Measurements from ENCODE around the gene ACSL5. TPM values are rescaled to one million over a fixed set of nuclear protein-coding genes. Genes with fewer than 3 reads are reported as not detected.

The ACSL5 gene
- total RNA-seq, 1 experiment from 2014 or later: not detected

- WGBS (ENCODE audit: extremely low coverage, insufficient read length, low lambda C conversion rate): no CpG with 5 or more reads among the region's 2 CpGs
- no peak overlapping the region for H4K91ac ChIP-seq (ENCODE audit: insufficient read length, low read depth, low read length)
Measured at GRCh38 chr10:112340601-112341000, 33.3 kb upstream of the ACSL5 start.

More at GRCh38 chr10:112340601-112341000, 33.3 kb upstream of the ACSL5 start:
- no peak overlapping the region for H2BK5ac ChIP-seq (ENCODE audit: insufficient read length, low read length)
- H3K4me2 ChIP-seq (ENCODE audit: insufficient read depth, insufficient read length, low read length): no peak overlapping the region
- no peaks in the 10 kb centered on the region for H3K4me1 ChIP-seq (ENCODE audit: insufficient read depth, low read length)
- Mint-ChIP-seq H3K27ac (no peak overlapping the region), H3K36me3 (ENCODE audit: insufficient read depth in 1 of 3, low read depth in 3 of 3) (no peaks in the 10 kb centered on the region), H3K4me3 (no peak overlapping the region), H3K27me3 (ENCODE audit: low read depth) (peaks cover 4% of the 10 kb centered on the region; the same call in 1 of the 2 replicates), H3K9me3 (no peaks in the 10 kb centered on the region), H3K4me1 (no peaks in the 10 kb centered on the region)
- no peak for DNase-seq
- H4K8ac ChIP-seq (replicated peaks; ENCODE audit: insufficient read length, low read depth, low read length): no peak overlapping the region
- H3T11ph ChIP-seq (ENCODE audit: low read length): no peak overlapping the region
- H3K9ac ChIP-seq (ENCODE audit: extremely low read depth, insufficient read length, low read length): no peak overlapping the region
- no peak overlapping the region for H3K23ac ChIP-seq (ENCODE audit: insufficient read length, low read depth, low read length)
- H2AFZ ChIP-seq (ENCODE audit: low read length): no peak overlapping the region
- no peak overlapping the region for H3K14ac ChIP-seq (ENCODE audit: insufficient read depth, low read length)
- no peaks in the 10 kb centered on the region; the same call in 1 of the 2 replicates for H3K27me3 ChIP-seq (ENCODE audit: insufficient read depth, low read length)
- TF ChIP-seq CTCF (conservative IDR thresholded peaks at IDR 0.05): no peak
- H4K20me1 ChIP-seq (ENCODE audit: control insufficient read depth, insufficient read depth, insufficient read length): no peaks in the 10 kb centered on the region
- no peaks in the 10 kb centered on the region for H3K9me3 ChIP-seq (ENCODE audit: control insufficient read depth, low read depth, low read length)
- no peak overlapping the region for H2AK5ac ChIP-seq (ENCODE audit: insufficient read length, low read length)
- no peak overlapping the region for H2BK15ac ChIP-seq (ENCODE audit: low read depth, low read length)
- H3K27ac ChIP-seq (ENCODE audit: insufficient read length, low read depth, low read length): no peak overlapping the region
- no peak overlapping the region for H3K18ac ChIP-seq (ENCODE audit: insufficient read length, low read depth, low read length)
- H3K79me1 ChIP-seq (ENCODE audit: insufficient read depth, low read depth, low read length, poor library complexity, severe bottlenecking): no peaks in the 10 kb centered on the region
- H4K5ac ChIP-seq (ENCODE audit: insufficient read length, low read depth, low read length): no peak overlapping the region
- no peak overlapping the region for H3K4ac ChIP-seq (ENCODE audit: low read depth, low read length)
- no peak overlapping the region for H3K56ac ChIP-seq (ENCODE audit: insufficient read length, low read depth, low read length)
- no peak overlapping the region for H2BK12ac ChIP-seq (ENCODE audit: insufficient read length, low read depth, low read length)
- no peaks in the 10 kb centered on the region for H3K79me2 ChIP-seq (ENCODE audit: insufficient read depth, low read length)
- no peak overlapping the region for H2BK120ac ChIP-seq (ENCODE audit: low read depth, low read length, poor library complexity, severe bottlenecking)
- H3K23me2 ChIP-seq (ENCODE audit: insufficient read length, low read depth, low read length, poor library complexity, severe bottlenecking): no peaks in the 10 kb centered on the region
- no peak overlapping the region for H2BK20ac ChIP-seq (ENCODE audit: low read depth, low read length, poor library complexity, severe bottlenecking)

Measured in H9 (cell line).